Hepatocyte (in vitro differentiated cells): ENCODE results near the gene RIPPLY3.

ENCODE experiments used
- EZH2 ChIP-seq: fragments of 200-600 bp; sonication (generic); IDR thresholded peaks from 2 replicates; pipeline ENCODE4 v1.6.1; 2016; ENCODE audit warnings: antibody characterized with exemption, mild to moderate bottlenecking, borderline replicate concordance
- EZH2phosphoT487 ChIP-seq: fragments of 200-600 bp; sonication (generic); IDR thresholded peaks from one replicate; pipeline ENCODE4 v1.6.1; 2018; ENCODE audit warnings: antibody characterized with exemption, mild to moderate bottlenecking, low read depth, moderate library complexity; ENCODE audit not compliant: unreplicated experiment, severe bottlenecking
- TF ChIP-seq, protein P1 (sequence below): fragments of 200-600 bp; sonication (generic); IDR thresholded peaks from 2 replicates; pipeline ENCODE4 v1.5.1; 2016; ENCODE audit warnings: antibody characterized with exemption, mild to moderate bottlenecking; ENCODE audit not compliant: poor library complexity

DNA sequence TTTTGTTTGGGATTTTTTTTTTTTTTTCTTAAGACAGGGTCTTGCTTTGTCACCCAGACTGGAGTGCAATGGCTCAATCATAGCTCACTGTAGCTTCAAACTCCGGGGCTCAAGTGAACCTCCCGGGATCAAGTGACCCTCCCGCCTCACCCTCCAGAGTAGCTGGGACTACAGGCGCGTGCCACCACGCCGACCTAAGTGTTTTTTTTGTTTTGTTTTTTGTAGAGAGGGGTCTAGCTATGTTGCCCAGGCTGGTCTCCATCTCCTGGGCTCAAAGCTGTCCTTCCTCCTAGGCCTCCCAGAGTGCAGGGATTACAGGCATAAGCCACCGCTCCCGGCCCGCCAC, 40.8 kb upstream of the RIPPLY3 start:
- TF ChIP-seq, protein P1, sequence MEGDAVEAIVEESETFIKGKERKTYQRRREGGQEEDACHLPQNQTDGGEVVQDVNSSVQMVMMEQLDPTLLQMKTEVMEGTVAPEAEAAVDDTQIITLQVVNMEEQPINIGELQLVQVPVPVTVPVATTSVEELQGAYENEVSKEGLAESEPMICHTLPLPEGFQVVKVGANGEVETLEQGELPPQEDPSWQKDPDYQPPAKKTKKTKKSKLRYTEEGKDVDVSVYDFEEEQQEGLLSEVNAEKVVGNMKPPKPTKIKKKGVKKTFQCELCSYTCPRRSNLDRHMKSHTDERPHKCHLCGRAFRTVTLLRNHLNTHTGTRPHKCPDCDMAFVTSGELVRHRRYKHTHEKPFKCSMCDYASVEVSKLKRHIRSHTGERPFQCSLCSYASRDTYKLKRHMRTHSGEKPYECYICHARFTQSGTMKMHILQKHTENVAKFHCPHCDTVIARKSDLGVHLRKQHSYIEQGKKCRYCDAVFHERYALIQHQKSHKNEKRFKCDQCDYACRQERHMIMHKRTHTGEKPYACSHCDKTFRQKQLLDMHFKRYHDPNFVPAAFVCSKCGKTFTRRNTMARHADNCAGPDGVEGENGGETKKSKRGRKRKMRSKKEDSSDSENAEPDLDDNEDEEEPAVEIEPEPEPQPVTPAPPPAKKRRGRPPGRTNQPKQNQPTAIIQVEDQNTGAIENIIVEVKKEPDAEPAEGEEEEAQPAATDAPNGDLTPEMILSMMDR = no peak
- no peak for TF ChIP-seq EZH2
- TF ChIP-seq EZH2phosphoT487 = no peak
